Measurements from ENCODE around the gene USP21. TPM values are rescaled to one million over a fixed set of nuclear protein-coding genes. Genes with fewer than 3 reads are reported as not detected.

The USP21 gene
- total and polyA plus RNA-seq, 2 of the 13 experiments (the other 11 are each of a cell fraction or from before 2014, with no cell fraction given), result 10.1 to 33.1 TPM

DNA sequence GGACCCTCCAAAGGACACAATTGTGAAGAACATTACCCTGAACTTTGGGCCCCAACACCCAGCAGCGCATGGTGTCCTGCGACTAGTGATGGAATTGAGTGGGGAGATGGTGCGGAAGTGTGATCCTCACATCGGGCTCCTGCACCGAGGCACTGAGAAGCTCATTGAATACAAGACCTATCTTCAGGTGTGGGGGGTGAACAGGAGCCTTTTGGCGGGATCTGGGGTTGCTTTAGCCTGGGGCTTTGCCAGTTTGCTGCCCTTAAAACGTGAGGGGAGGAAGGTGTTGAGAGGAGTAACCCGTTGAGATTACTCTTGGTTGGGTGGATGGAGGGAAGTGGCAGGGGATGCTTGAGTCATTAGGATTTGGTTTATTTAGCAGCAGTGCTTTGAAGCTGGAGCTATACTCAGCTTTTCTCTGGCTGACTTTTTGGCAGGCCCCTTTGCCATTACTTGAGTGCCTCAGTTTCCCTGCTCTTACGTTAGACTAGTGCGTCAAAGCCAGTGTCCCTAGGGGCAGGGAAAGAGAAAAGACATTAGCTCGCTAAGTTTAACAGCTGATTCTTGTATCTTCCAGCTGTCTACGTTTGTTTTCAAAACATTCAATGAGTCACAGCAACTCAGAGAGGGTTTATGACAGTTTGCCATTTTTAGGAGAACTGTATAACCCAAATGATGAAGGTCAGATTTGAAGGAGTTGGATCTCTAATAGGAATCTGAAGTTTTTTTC lies 47.3 kb downstream of the USP21 start:
- 96% methylated on average over 12 of the region's 12 CpGs for WGBS (ENCODE audit: low lambda C conversion rate)
- Histone ChIP-seq H4K20me1 (ENCODE audit: insufficient read depth, low read length) (no peaks in the 10 kb centered on the region), H3K27me3 (ENCODE audit: control insufficient read depth in 1 of 2, insufficient read depth in 2 of 2, low read length in 2 of 2) (no peaks in the 10 kb centered on the region; a peak in 1 of 5 replicates), H3K9ac (ENCODE audit: insufficient read depth, low read depth, low read length) (no peak overlapping the region), H2AFZ (ENCODE audit: low read length) (no peak overlapping the region), H3K9me3 (ENCODE audit: low read length) (no peaks in the 10 kb centered on the region), H3K79me2 (ENCODE audit: insufficient read depth, low read length) (peaks cover 25% of the 10 kb centered on the region), H3K4me1 (ENCODE audit: insufficient read depth, low read length) (peaks cover 51% of the 10 kb centered on the region), H3K36me3 (replicated peaks in 1 of 2; ENCODE audit: control insufficient read depth in 1 of 2, insufficient read depth in 2 of 2, low read length in 2 of 2) (peaks cover 14 to 69% of the 10 kb centered on the region in 2 experiments), H3K4me2 (ENCODE audit: low read depth, low read length) (no peak overlapping the region), H3K4me3 (replicated peaks in 1 of 3; ENCODE audit: insufficient read depth in 1 of 3, low read depth in 2 of 3, low read length in 3 of 3) (no peak overlapping the region), H3K27ac (ENCODE audit: extremely low read length, insufficient read depth, low read length) (no peak overlapping the region)
- ATAC-seq, result no peak
- in situ Hi-C loops (cut with HindIII; ENCODE audit: extremely low pct_ligation_motif_present, low pct_unique_long_range_greater_than_20kb), result no loop called here
- CTCF ChIA-PET (ENCODE audit: low intra/inter-chr PET ratio, low total read pairs), result no interaction called here
- BruUV-seq (replicated peaks), result no TSS peak
- no peak for FAIRE-seq
- no peak for DNase-seq (ENCODE audit: low spot score)
- POLR2A ChIA-PET, result interaction anchor here (13.8 kb wide), 1 partner anchor 15 kb away, joined by 357 read pairs; the partner anchor contains the start of genes APOA2 and TOMM40L
- intact Hi-C loops (cut with micrococcal nuclease; ENCODE audit: unreplicated experiment), result no loop called here
- TF ChIP-seq ZNF678 (CRISPR knock-in tag; IDR thresholded peaks at IDR 0.05), result no peak
- TF ChIP-seq ZNF235 (CRISPR knock-in tag; IDR thresholded peaks at IDR 0.05; ENCODE audit: borderline replicate concordance), result no peak
- TF ChIP-seq, protein P1, sequence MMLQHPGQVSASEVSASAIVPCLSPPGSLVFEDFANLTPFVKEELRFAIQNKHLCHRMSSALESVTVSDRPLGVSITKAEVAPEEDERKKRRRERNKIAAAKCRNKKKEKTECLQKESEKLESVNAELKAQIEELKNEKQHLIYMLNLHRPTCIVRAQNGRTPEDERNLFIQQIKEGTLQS (CRISPR knock-in tag; IDR thresholded peaks at IDR 0.05), result no peak
- no peak for TF ChIP-seq ADNP (CRISPR knock-in tag; IDR thresholded peaks at IDR 0.05)
- no peak for TF ChIP-seq ZZZ3 (CRISPR knock-in tag; IDR thresholded peaks at IDR 0.05; ENCODE audit: borderline replicate concordance)
- TF ChIP-seq ZNF713 (CRISPR knock-in tag; IDR thresholded peaks at IDR 0.05), result no peak
- TF ChIP-seq ESRRA (CRISPR knock-in tag; IDR thresholded peaks at IDR 0.05; ENCODE audit: low read depth), result no peak
- TF ChIP-seq SNRNP70 (IDR thresholded peaks at IDR 0.05; ENCODE audit: low read depth, low read length), result no peak
- TF ChIP-seq, protein P2, sequence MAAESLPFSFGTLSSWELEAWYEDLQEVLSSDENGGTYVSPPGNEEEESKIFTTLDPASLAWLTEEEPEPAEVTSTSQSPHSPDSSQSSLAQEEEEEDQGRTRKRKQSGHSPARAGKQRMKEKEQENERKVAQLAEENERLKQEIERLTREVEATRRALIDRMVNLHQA (CRISPR knock-in tag; IDR thresholded peaks at IDR 0.05), result no peak
- no peak for TF ChIP-seq SYNCRIP (IDR thresholded peaks at IDR 0.05; ENCODE audit: insufficient read depth, low read depth, low read length)
- no peak for TF ChIP-seq MAFF (IDR thresholded peaks at IDR 0.05; ENCODE audit: low read depth, low read length)
